IMR-90 (cell line): ENCODE measurements around the gene ANKHD1. TPM values are rescaled to one million over a fixed set of nuclear protein-coding genes. Genes with fewer than 3 reads are reported as not detected.

Experiments
- ATAC-seq: fragments of 200-7000 bp; cut with Tn5 transposase; 2 replicates; pipeline ENCODE4 v1.9.1; 2020; ENCODE audit warnings: low read depth, mild to moderate bottlenecking, moderate library complexity
- BruUV-seq: library from RNA; stranded (reverse); fragments of 400-500 nt; replicated peaks from 2 replicates; lab custom pipeline; 2021; lab: Mats Ljungman, UMichigan
- CTCF ChIA-PET: fragments of 300-600 bp; formaldehyde crosslinking; extraction: SDS; loops from one replicate; lab custom pipeline; 2021; ENCODE audit warnings: antibody characterized with exemption; lab: Yijun Ruan, JAX
- POLR2A ChIA-PET: fragments of 300-600 bp; sonication (Branson Sonifier 250); formaldehyde crosslinking; loops from one replicate; lab custom pipeline; 2022; ENCODE audit warnings: antibody characterized with exemption; ENCODE audit not compliant: unreplicated experiment; lab: Charles Lee
- DNase-seq: peaks from one replicate; pipeline ENCODE4 v3.0.0; 2013
- H2AFZ ChIP-seq: replicated peaks from 2 replicates; pipeline ENCODE3; 2013; ENCODE audit warnings: low read length, mild to moderate bottlenecking; ENCODE audit not compliant: poor library complexity
- H2AK5ac ChIP-seq: 2 replicates; pipeline ENCODE4 v1.6.1; 2013; ENCODE audit warnings: low read depth, low read length, inconsistent platforms
- H2AK9ac ChIP-seq: replicated peaks from 2 replicates; pipeline ENCODE3; 2013; ENCODE audit warnings: mild to moderate bottlenecking, low read depth, low read length, moderate library complexity; ENCODE audit not compliant: poor library complexity
- H2BK120ac ChIP-seq: 2 replicates; pipeline ENCODE4 v1.6.1; 2013; ENCODE audit warnings: low read depth, low read length, inconsistent platforms
- H2BK15ac ChIP-seq: 3 replicates; pipeline ENCODE4 v1.6.1; 2013; ENCODE audit warnings: low read depth, low read length, inconsistent platforms
- H2BK20ac ChIP-seq: 2 replicates; pipeline ENCODE4 v1.6.1; 2013; ENCODE audit warnings: low read depth, mild to moderate bottlenecking, inconsistent platforms, low read length, moderate library complexity
- H2BK5ac ChIP-seq: 2 replicates; pipeline ENCODE4 v1.6.1; 2013; ENCODE audit warnings: mild to moderate bottlenecking, low read depth, low read length, inconsistent platforms; ENCODE audit not compliant: poor library complexity, severe bottlenecking
- H3K14ac ChIP-seq: replicated peaks from 2 replicates; pipeline ENCODE4 v1.6.1; 2013; ENCODE audit warnings: low read depth, low read length, inconsistent platforms
- H3K18ac ChIP-seq: 2 replicates; pipeline ENCODE4 v1.6.1; 2013; ENCODE audit warnings: low read depth, low read length, control low read depth
- H3K23ac ChIP-seq: 2 replicates; pipeline ENCODE4 v1.6.1; 2013; ENCODE audit warnings: low read depth, low read length, inconsistent platforms
- H3K27ac ChIP-seq: 2 replicates; pipeline ENCODE4 v1.5.1; 2013; ENCODE audit warnings: mild to moderate bottlenecking, control low read depth, low read length; ENCODE audit not compliant: insufficient read depth
- H3K27me3 ChIP-seq: 2 replicates; pipeline ENCODE4 v1.6.1; 2013; ENCODE audit warnings: low read length; ENCODE audit not compliant: control insufficient read depth, insufficient read depth
- H3K36me3 ChIP-seq: 2 replicates; pipeline ENCODE4 v1.6.1; 2013; ENCODE audit warnings: low read length, mixed read lengths; ENCODE audit not compliant: control insufficient read depth, insufficient read depth
- H3K4ac ChIP-seq: 2 replicates; pipeline ENCODE4 v1.6.1; 2013; ENCODE audit warnings: low read depth, low read length, inconsistent platforms
- H3K4me1 ChIP-seq: 2 replicates; pipeline ENCODE4 v1.6.1; 2013; ENCODE audit warnings: low read length, mixed read lengths; ENCODE audit not compliant: control insufficient read depth, insufficient read depth
- H3K4me2 ChIP-seq: 2 replicates; pipeline ENCODE4 v1.6.1; 2013; ENCODE audit warnings: low read depth, mild to moderate bottlenecking, control low read depth, low read length, moderate library complexity
- H3K4me3 ChIP-seq: 2 replicates; pipeline ENCODE4 v1.5.1; 2013; ENCODE audit warnings: low read depth, mild to moderate bottlenecking, control low read depth, low read length, moderate library complexity; ENCODE audit not compliant: insufficient read depth
- H3K56ac ChIP-seq: 2 replicates; pipeline ENCODE4 v1.6.1; 2013; ENCODE audit warnings: low read length, inconsistent platforms; ENCODE audit not compliant: insufficient read depth; ENCODE audit errors: extremely low read depth
- H3K79me1 ChIP-seq, 2 experiments: 2 replicates each; pipeline ENCODE4 v1.6.1; 2013; ENCODE audit warnings: low read length in 2 of 2, inconsistent platforms in 1 of 2, low read depth in 1 of 2
- H3K9ac ChIP-seq: 2 replicates; pipeline ENCODE4 v1.6.1; 2013; ENCODE audit warnings: low read depth, low read length, control low read depth
- H3K9me1 ChIP-seq: 2 replicates; pipeline ENCODE4 v1.6.1; 2013; ENCODE audit warnings: low read length, inconsistent platforms; ENCODE audit not compliant: insufficient read depth
- H3K9me3 ChIP-seq: 2 replicates; pipeline ENCODE4 v1.6.1; 2013; ENCODE audit warnings: low read length; ENCODE audit not compliant: control insufficient read depth, insufficient read depth
- H4K20me1 ChIP-seq: 2 replicates; pipeline ENCODE4 v1.6.1; 2013; ENCODE audit warnings: low read length, inconsistent platforms; ENCODE audit not compliant: insufficient read depth
- H4K5ac ChIP-seq: 2 replicates; pipeline ENCODE4 v1.6.1; 2013; ENCODE audit warnings: mild to moderate bottlenecking, low read depth, low read length, control low read depth
- H4K8ac ChIP-seq, 2 experiments: 2 replicates each; pipeline ENCODE4 v1.6.1; 2013; ENCODE audit warnings: low read depth in 2 of 2, low read length in 2 of 2, control low read depth in 1 of 2, inconsistent platforms in 1 of 2
- H4K91ac ChIP-seq: 2 replicates; pipeline ENCODE4 v1.6.1; 2013; ENCODE audit warnings: low read depth, low read length, inconsistent platforms; ENCODE audit not compliant: insufficient read depth
- CEBPB ChIP-seq: IDR thresholded peaks from 2 replicates; pipeline ENCODE4 v1.6.1; 2012; ENCODE audit warnings: low read depth, low read length, improper control_type of control experiment
- FOS ChIP-seq: fragments of 150-350 bp; IDR thresholded peaks from 2 replicates; pipeline ENCODE4 v1.6.1; 2016; ENCODE audit warnings: low read depth, low read length
- MAFK ChIP-seq: IDR thresholded peaks from 2 replicates; pipeline ENCODE4 v1.6.1; 2012; ENCODE audit warnings: low read depth, low read length, improper control_type of control experiment
- RFX5 ChIP-seq: IDR thresholded peaks from 2 replicates; pipeline ENCODE4 v1.8.0; 2012; ENCODE audit warnings: low read depth, mild to moderate bottlenecking, low read length, moderate library complexity
- WGBS, 2 experiments: methylation state at CpG; one replicate each; pipeline versions ENCODE4 v1.1.5 to v1.1.7; 2013; ENCODE audit warnings: missing lambda C conversion rate in 2 of 2; ENCODE audit not compliant: insufficient read length in 1 of 2; ENCODE audit errors: extremely low coverage in 2 of 2; 5-methylcytosine and 5-hydroxymethylcytosine counted together
- dilution Hi-C: fragments of 300-500 bp; cut with HindIII; formaldehyde crosslinking; loops from one replicate; pipeline ENCODE4 v1.14.3; 2018; ENCODE audit warnings: low sequenced_read_pairs; ENCODE audit not compliant: unreplicated experiment
- in situ Hi-C: fragments of 300-500 bp; cut with MboI; formaldehyde crosslinking; loops from 3 replicates; pipeline ENCODE4 v1.14.3; 2019; ENCODE audit warnings: low sequenced_read_pairs, inconsistent platforms, mixed read lengths
- intact Hi-C: fragments of 100-400 bp; cut with micrococcal nuclease; formaldehyde crosslinking; loops from 2 replicates; pipeline ENCODE4 v1.10.0; 2022
- polyA plus RNA-seq, 3 experiments: library from polyadenylated mRNA; depleted of rRNA; stranded (reverse); fragments of >200 nt; gene quantifications; 2 replicates each; pipeline ENCODE4 v1.2.3, GENCODE V29; 2012; ENCODE audit warnings: low replicate concordance in 1 of 3
- total RNA-seq: library from RNA; depleted of rRNA; stranded (reverse); fragments of >200 nt; gene quantifications from 2 replicates; pipeline ENCODE4 v1.2.3, GENCODE V29; 2012
- TF ChIP-seq, protein P1 (sequence below): conservative IDR thresholded peaks from 2 replicates; pipeline ENCODE4 v1.5.1; 2012; ENCODE audit warnings: mild to moderate bottlenecking, low read depth, low read length, improper control_type of control experiment
- TF ChIP-seq, protein P2 (sequence below): fragments of 150-350 bp; IDR thresholded peaks from 2 replicates; pipeline ENCODE4 v1.6.1; 2016; ENCODE audit warnings: low read depth, mild to moderate bottlenecking, low read length, moderate library complexity, borderline replicate concordance

ANKHD1 gene
- total and polyA plus RNA-seq, 2 of the 4 experiments (the other 2 are of a cell fraction), result 32.1 to 36.7 TPM

DNA sequence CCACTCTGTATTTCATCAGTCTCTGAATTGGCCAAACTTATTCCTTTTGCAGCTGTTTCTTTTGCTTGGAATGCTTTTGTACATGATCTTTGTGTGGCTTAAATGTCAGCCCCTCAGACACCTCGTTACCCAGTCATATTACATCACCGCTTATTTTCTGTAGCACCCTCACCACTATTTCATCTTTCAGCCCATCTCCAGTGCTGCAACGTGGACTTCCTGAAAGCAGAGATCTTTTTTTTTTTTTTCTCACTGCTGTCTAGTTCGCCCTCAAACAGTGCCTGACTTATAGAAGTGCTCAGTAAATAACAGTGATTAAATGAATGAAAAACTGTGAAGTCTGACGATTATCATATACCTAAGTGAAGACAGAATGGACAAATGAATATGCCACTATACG lies 154.8 kb downstream of the ANKHD1 start:
- peak overlapping the region in 1 of 2 experiments; percentile 99; a peak in 1 of 4 replicates for H4K8ac ChIP-seq
- H3K4me3 ChIP-seq, result peak overlapping the region; percentile 92
- ATAC-seq, result no peak
- peak overlapping the region; percentile 6; the same call in 1 of the 2 replicates for H2AK5ac ChIP-seq
- POLR2A ChIA-PET, result no interaction called here
- no TSS peak for BruUV-seq
- peak overlapping the region; percentile 97 for H3K9ac ChIP-seq
- peak overlapping the region; percentile 74; the same call in 1 of the 2 replicates for H3K23ac ChIP-seq
- in situ Hi-C loops, result no loop called here
- peaks cover 20% of the 10 kb centered on the region for H4K20me1 ChIP-seq
- DNase-seq, result peak; percentile 46
- peaks cover 22 to 55% of the 10 kb centered on the region in 2 experiments for H3K79me1 ChIP-seq
- peaks cover 9% of the 10 kb centered on the region for H3K9me1 ChIP-seq
- no CpG with 5 or more reads among the region's 6 CpGs for WGBS, 2 experiments
- H2AK9ac ChIP-seq, result peak overlapping the region; percentile 50
- 0 out of 2 replicates have a peak overlapping the region, but pooled peaks have one; percentile 10 for H4K91ac ChIP-seq
- no peaks in the 10 kb centered on the region for H3K9me3 ChIP-seq
- H3K27me3 ChIP-seq, result no peaks in the 10 kb centered on the region
- CTCF ChIA-PET, result no interaction called here
- H3K4ac ChIP-seq, result peak overlapping the region; percentile 38
- no peak for TF ChIP-seq FOS
- peak; percentile 44; the same call in 1 of the 2 replicates for TF ChIP-seq CEBPB
- TF ChIP-seq RFX5, result no peak
- no peak for TF ChIP-seq MAFK
- TF ChIP-seq, protein P1, sequence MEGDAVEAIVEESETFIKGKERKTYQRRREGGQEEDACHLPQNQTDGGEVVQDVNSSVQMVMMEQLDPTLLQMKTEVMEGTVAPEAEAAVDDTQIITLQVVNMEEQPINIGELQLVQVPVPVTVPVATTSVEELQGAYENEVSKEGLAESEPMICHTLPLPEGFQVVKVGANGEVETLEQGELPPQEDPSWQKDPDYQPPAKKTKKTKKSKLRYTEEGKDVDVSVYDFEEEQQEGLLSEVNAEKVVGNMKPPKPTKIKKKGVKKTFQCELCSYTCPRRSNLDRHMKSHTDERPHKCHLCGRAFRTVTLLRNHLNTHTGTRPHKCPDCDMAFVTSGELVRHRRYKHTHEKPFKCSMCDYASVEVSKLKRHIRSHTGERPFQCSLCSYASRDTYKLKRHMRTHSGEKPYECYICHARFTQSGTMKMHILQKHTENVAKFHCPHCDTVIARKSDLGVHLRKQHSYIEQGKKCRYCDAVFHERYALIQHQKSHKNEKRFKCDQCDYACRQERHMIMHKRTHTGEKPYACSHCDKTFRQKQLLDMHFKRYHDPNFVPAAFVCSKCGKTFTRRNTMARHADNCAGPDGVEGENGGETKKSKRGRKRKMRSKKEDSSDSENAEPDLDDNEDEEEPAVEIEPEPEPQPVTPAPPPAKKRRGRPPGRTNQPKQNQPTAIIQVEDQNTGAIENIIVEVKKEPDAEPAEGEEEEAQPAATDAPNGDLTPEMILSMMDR, result no peak
- TF ChIP-seq, protein P2, sequence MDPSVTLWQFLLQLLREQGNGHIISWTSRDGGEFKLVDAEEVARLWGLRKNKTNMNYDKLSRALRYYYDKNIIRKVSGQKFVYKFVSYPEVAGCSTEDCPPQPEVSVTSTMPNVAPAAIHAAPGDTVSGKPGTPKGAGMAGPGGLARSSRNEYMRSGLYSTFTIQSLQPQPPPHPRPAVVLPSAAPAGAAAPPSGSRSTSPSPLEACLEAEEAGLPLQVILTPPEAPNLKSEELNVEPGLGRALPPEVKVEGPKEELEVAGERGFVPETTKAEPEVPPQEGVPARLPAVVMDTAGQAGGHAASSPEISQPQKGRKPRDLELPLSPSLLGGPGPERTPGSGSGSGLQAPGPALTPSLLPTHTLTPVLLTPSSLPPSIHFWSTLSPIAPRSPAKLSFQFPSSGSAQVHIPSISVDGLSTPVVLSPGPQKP, result no peak
- no peak overlapping the region for H3K18ac ChIP-seq
- H3K56ac ChIP-seq, result peak overlapping the region; percentile 56; the same call in 1 of the 2 replicates
- H2BK120ac ChIP-seq, result 0 out of 2 replicates have a peak overlapping the region, but pooled peaks have one; percentile 9
- peaks cover 18% of the 10 kb centered on the region for H3K36me3 ChIP-seq
- peak overlapping the region; percentile 51 for H2BK5ac ChIP-seq
- intact Hi-C loops, result no loop called here
- H3K4me2 ChIP-seq, result peak overlapping the region; percentile 79
- H3K27ac ChIP-seq, result peak overlapping the region; percentile 96; the same call in 1 of the 2 replicates
- H2BK20ac ChIP-seq, result no peak overlapping the region
- H3K4me1 ChIP-seq, result peaks cover 16% of the 10 kb centered on the region
- peak overlapping the region; percentile 29 for H3K14ac ChIP-seq
- H4K5ac ChIP-seq, result no peak overlapping the region; the same call in 1 of the 2 replicates
- H2BK15ac ChIP-seq, result no peak overlapping the region
- no peak overlapping the region for H2AFZ ChIP-seq
- dilution Hi-C loops, result no loop called here
